HG03280 (cell line): ENCODE results near the gene RAD51AP2.

Experiments
- ATAC-seq: cut with Tn5 transposase; IDR thresholded peaks from one replicate; pipeline ENCODE4 v1.9.1; 2021; ENCODE audit warnings: mild to moderate bottlenecking, moderate library complexity; ENCODE audit not compliant: unreplicated experiment

Gene RAD51AP2

DNA sequence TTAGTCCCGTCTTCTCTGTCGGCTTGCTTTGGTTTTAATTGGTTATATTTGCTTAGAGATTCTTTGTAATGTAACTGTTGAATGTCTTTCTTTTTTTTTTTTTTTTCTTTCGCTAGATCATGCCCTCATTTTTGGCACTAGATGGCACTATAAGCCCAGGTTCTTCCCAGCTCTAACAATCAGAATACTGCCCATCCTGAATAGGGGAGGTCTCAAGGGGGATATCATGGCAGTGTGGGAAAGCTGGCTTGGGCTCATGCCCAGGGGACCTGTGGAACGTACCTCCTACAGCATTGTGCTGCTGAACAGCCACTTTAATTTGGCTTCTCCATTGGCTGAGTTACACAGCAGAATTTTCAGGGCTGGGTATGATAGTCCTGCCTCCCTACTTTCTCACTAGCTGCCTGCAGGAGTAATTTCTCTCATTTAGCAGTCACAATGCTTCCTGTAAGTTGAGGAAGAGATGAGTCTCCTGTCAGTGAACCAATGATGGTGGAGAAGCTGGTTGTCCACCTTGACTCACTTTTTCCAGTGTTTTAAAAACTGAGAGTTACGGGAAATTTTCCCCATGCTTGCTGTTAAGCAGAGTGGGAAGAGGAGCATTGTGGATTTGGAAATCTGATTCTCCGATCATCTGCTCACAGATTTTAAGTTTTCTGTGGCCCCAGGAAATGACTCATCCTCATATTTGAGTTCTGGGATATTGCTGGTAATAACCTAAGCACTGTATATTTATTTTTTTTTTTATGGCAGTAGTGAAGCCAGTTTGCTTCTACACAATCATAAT lies 47.2 kb downstream of the RAD51AP2 start:
- ATAC-seq: no peak

- no peak for ATAC-seq
Observed at GRCh38 chr2:17461087-17461475, 57.2 kb downstream of the RAD51AP2 start.
